Right cardiac atrium (tissue), 5 donors: ENCODE measurements around the gene SCG5. TPM values are rescaled to one million over a fixed set of nuclear protein-coding genes. Genes with fewer than 3 reads are reported as not detected.

ENCODE experiments used
- ATAC-seq, 2 donors: fragments of 200-7000 bp; cut with Tn5 transposase; one replicate each; pipeline versions ENCODE4 v1.8.0 to v1.9.1; 2020; ENCODE audit warnings: moderate library complexity in 2 of 2, mild to moderate bottlenecking in 1 of 2
- DNase-seq, 3 donors: peaks; one replicate each; pipeline ENCODE4 v3.0.0-alpha.2; 2020
- H3K27ac ChIP-seq: one replicate; pipeline ENCODE4 v1.5.1; 2013; ENCODE audit warnings: mild to moderate bottlenecking, low read length, control low read depth, moderate library complexity
- H3K27me3 ChIP-seq: one replicate; pipeline ENCODE4 v1.6.1; 2013; ENCODE audit not compliant: control insufficient read depth, insufficient read depth
- H3K4me1 ChIP-seq: one replicate; pipeline ENCODE4 v1.6.1; 2013; ENCODE audit warnings: low read length; ENCODE audit not compliant: control insufficient read depth, insufficient read depth
- H3K4me3 ChIP-seq: one replicate; pipeline ENCODE4 v1.5.1; 2013; ENCODE audit warnings: low read length, control low read depth
- H3K9me3 ChIP-seq: one replicate; pipeline ENCODE4 v1.6.1; 2013; ENCODE audit warnings: low read length; ENCODE audit not compliant: control insufficient read depth
- whole genome bisulfite sequencing: extraction: QIAGEN DNeasy Blood & Tissue Kit; methylation state at CpG from one replicate; pipeline ENCODE4 v1.1.7; 2013; 5-methylcytosine and 5-hydroxymethylcytosine counted together
- intact Hi-C, 4 donors: fragments of 100-400 bp; cut with DNase I; formaldehyde crosslinking; loops; one replicate each; pipeline versions ENCODE4 v1.11.0 to v1.14.0; 2022 to 2023
- polyA plus RNA-seq: library from polyadenylated mRNA; stranded (reverse); fragments of 200-250 nt; gene quantifications from one replicate; pipeline ENCODE4 v1.2.3, GENCODE V29; 2013
- total RNA-seq, 4 donors: library from RNA; stranded (reverse); fragmentation: NEBNext Ultra II Directional; extraction: Animal tissue kit (Norgen Biotek cat#: 25700); gene quantifications; one replicate each; pipeline ENCODE4 v1.2.1, GENCODE V29; 2021
- donor health status: healthy with polysubstance abuse.
- donor health status: DM: no; HTN: yes; CAD: no.
- donor health status: DM: no; HTN: no; CAD: no.
- donor health status: DM: no; HTN: yes; CAD: no; lungs with severe emphysema.
- donor health status: DM: yes; HTN: yes; CAD: no.

Gene SCG5
- total and polyA plus RNA-seq, 5 donors: 0.37 to 0.68 (median 0.47) TPM; not detected in 1

DNA sequence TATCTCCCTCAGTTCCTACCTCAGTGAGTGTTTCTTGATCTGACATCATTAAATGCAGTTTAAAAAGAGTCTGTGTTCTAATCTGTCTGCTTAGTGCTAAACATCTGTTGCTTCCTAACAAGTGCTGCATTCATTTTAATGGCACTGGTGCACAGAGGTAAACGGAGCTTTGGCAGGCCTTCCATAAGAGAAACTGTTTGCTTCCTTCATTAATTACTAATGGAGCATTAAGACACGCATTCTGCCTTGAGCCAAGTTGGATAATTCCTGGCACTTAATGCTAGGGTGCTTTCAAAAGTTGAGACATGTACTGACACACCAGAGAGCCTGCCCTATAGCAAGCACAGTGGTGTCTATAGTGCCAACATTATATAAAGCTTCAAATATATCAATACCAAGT lies 34.7 kb downstream of the SCG5 start:
- DNase-seq (no peak), ATAC-seq (no peak)
- no peaks in the 10 kb centered on the region for H3K27me3 ChIP-seq
- no peaks in the 10 kb centered on the region for H3K9me3 ChIP-seq
- intact Hi-C loops: loop anchor here in 1 of 4 donors (10.0 kb wide), 1 partner anchor 59 kb away; no protein-coding TSS in a partner anchor
- H3K4me3 ChIP-seq: no peak overlapping the region
- no peaks in the 10 kb centered on the region for H3K4me1 ChIP-seq
- no peak overlapping the region for H3K27ac ChIP-seq
- WGBS: 69% methylated on average over 2 of the region's 2 CpGs

DNA sequence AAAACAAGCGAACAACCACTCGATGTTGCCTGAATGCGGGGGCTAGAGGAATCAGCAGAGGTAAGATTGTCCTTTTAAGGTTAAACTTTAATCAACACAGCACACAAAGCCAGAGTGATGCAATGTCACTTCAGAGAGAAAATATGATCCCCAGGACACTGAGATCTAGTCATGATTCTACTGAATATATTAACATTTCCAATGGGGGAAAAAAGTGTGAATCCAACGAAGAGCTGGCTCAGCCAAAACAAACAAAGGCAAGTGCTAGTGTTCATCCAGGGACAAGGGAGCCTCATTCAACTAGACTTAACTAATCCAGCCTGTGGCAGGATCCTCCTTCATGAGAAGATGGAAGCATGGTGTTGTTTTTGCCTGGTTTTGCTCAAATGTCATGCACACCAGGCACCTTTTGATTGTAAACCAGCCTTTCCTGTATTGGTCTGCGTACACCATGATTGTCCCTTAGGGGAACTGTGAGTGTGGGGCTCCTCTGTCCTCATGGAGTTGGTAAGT lies 35.8 kb downstream of the SCG5 start:
- H3K27me3 ChIP-seq: no peaks in the 10 kb centered on the region
- H3K4me3 ChIP-seq: no peak overlapping the region
- intact Hi-C loops: loop anchor here in 1 of 4 donors (10.0 kb wide), 1 partner anchor 58 kb away; no protein-coding TSS in a partner anchor
- DNase-seq (no peak), ATAC-seq (no peak)
- no peak overlapping the region for H3K27ac ChIP-seq
- 80% methylated on average over 5 of the region's 5 CpGs for WGBS
- no peaks in the 10 kb centered on the region for H3K4me1 ChIP-seq
- H3K9me3 ChIP-seq: no peaks in the 10 kb centered on the region

DNA sequence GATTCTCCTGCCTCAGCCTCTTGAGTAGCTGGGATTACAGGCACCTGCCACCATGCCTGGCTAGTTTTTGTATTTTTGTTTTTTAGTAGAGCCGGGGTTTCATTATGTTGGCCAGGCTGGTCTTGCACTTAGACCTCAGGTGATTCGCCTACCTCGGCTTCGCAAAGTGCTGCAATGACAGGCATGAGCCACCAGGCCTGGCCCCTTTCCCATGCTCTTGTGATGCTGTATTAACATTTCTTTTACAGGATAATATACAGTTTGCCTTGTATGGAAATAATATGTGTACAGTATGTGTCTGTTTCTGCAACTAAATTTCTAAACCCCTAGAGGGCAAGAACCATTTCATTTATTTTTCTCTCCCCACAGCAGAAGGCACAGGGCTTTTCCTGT lies 37.8 kb downstream of the SCG5 start:
- Histone ChIP-seq H3K27ac (no peak overlapping the region), H3K4me3 (no peak overlapping the region), H3K27me3 (no peaks in the 10 kb centered on the region), H3K4me1 (no peaks in the 10 kb centered on the region), H3K9me3 (no peaks in the 10 kb centered on the region)
- 98% methylated on average over 4 of the region's 4 CpGs for WGBS
- intact Hi-C loops: loop anchor here in 1 of 4 donors (10.0 kb wide), 1 partner anchor 56 kb away; no protein-coding TSS in a partner anchor
- ATAC-seq (no peak), DNase-seq (no peak)

DNA sequence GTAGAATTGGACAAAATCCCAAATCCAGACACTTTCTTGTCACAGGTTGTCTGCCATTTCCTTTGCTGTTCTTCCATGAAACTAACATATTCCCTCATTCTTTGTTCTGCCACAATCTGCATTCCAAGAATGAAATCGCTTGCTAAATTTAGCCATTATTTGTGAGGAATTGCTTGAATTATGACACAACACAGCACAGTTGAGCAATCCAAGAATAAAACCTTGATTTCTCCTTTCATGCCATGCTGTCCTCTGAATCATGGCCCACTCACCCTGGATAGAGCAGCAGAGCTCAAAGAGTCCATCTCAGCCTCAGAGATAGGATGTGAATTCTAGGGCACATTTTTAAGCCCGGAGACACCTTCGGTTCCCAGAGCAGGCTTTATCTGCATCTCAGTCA lies 41.1 kb downstream of the SCG5 start:
- no peak for ATAC-seq
- 84% methylated on average over 3 of the region's 3 CpGs for WGBS
- Histone ChIP-seq H3K9me3 (no peaks in the 10 kb centered on the region), H3K27me3 (no peaks in the 10 kb centered on the region), H3K27ac (no peak overlapping the region), H3K4me1 (no peaks in the 10 kb centered on the region), H3K4me3 (no peak overlapping the region)
- intact Hi-C loops: no loop called here
- DNase-seq: no peak

DNA sequence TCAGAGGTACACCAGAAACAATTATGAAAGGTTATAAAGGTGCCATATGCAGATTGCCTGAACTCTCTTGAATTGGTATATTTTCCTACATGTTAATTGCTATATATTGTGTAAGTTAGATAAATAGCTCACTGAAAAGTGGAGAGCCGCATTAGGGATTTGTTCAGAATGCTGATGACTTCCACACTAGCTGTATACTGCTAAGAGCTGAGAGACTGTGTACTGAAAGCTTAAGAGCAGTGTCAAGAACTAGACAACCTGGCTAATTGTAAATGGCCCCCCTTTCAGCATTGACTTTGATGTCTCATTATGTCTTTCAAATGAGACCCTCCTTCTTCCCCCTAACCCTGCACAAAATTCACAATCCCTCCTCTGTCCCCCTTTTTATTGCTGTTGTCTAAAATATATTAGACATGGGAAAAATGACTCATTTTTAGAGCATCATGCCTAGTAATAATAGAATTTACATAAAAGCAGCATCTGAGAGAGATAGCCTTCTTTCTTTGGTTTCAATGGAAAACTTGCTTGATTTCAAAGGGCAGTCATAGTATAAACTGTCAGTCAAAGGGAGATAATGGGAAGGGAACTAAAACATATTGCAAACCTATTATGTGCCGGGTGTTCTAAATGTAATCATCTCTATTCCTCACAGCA lies 41.6 kb downstream of the SCG5 start:
- Histone ChIP-seq H3K4me3 (no peak overlapping the region), H3K9me3 (no peaks in the 10 kb centered on the region), H3K27me3 (no peaks in the 10 kb centered on the region), H3K27ac (no peak overlapping the region), H3K4me1 (no peaks in the 10 kb centered on the region)
- DNase-seq (no peak), ATAC-seq (no peak)
- 95% methylated on average over 2 of the region's 2 CpGs for WGBS
- intact Hi-C loops: no loop called here

DNA sequence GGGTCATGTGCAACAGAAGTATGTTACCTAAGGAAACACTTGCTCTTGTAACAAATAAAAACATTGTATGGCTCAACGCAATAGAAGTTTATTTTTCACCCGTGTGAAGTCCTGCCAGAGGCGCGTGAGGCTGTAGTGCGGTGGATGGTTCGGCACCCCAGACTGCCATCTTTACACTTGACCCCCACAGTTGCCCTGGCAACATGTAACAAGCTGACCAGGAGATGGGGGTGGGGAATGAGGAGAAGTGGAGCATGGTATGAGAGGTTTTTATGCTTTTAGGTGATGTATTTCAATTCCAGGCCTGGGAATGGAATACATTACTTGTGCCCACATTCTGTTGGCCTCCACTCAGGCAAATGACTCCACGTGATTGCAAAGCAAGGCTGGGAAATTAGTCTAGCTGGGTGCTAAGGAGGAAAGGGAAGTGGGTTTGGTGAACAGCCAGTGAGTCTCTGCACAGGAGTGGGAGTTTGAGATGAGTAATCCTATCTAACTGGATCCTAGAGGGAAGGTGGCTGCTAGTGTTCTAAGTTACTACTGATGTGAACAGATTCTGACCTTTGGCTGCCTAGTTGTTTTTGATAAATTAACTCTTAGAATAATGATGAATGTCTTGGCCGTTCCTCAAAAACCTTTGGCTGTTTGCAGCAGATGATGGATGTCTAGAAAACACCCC lies 42.5 kb downstream of the SCG5 start:
- Histone ChIP-seq H3K4me1 (no peaks in the 10 kb centered on the region), H3K27ac (no peak overlapping the region), H3K9me3 (no peaks in the 10 kb centered on the region), H3K4me3 (no peak overlapping the region), H3K27me3 (no peaks in the 10 kb centered on the region)
- ATAC-seq: no peak
- no peak for DNase-seq
- intact Hi-C loops: no loop called here
- WGBS: 81% methylated on average over 8 of the region's 8 CpGs

DNA sequence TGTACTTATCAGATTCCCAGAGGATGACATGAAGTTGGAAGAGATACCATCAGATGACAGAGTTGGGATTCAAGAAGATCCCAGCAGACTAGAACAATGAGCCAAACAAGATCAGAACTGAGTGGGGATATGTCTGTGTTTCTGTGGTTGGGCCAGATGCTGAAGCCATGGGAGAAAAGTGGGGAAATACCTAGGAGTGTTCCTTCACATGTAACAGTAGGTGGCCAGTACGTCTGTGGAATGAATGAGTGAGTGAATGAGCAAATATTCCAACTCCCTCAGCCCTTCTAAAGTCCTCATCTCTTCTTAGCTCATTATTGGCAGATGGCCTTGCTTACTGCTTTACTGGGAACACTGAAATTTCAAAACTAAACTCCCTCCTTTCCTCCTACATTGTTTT lies 44.1 kb downstream of the SCG5 start:
- H3K27ac ChIP-seq: no peak overlapping the region
- ATAC-seq (no peak), DNase-seq (no peak)
- H3K4me3 ChIP-seq: no peak overlapping the region
- H3K9me3 ChIP-seq: no peaks in the 10 kb centered on the region
- WGBS: 65% methylated on average over 1 of the region's 1 CpG
- intact Hi-C loops: no loop called here
- H3K27me3 ChIP-seq: no peaks in the 10 kb centered on the region
- no peaks in the 10 kb centered on the region for H3K4me1 ChIP-seq

DNA sequence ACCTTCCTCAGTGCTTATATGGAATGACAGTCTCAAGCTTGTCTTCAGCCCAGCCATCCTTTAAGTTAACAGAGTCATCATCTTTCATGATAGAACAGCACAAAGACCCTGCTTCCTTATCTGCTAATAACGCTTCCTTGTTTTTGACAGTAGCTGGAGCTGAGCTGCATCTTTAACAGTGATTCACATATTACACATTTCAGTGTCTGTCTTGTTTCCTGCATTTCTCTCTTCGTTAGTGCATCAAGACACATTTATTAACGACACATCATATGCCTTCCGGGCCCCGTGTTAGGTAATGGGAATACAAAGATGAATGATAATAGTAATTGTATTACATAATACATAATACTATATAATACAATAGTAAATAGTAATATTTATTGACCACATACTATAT lies 46.0 kb downstream of the SCG5 start:
- H3K4me3 ChIP-seq: no peak overlapping the region
- no peaks in the 10 kb centered on the region for H3K4me1 ChIP-seq
- ATAC-seq (no peak), DNase-seq (no peak)
- H3K9me3 ChIP-seq: no peaks in the 10 kb centered on the region
- H3K27me3 ChIP-seq: no peaks in the 10 kb centered on the region
- WGBS: 83% methylated on average over 5 of the region's 5 CpGs
- intact Hi-C loops: no loop called here
- no peak overlapping the region for H3K27ac ChIP-seq

DNA sequence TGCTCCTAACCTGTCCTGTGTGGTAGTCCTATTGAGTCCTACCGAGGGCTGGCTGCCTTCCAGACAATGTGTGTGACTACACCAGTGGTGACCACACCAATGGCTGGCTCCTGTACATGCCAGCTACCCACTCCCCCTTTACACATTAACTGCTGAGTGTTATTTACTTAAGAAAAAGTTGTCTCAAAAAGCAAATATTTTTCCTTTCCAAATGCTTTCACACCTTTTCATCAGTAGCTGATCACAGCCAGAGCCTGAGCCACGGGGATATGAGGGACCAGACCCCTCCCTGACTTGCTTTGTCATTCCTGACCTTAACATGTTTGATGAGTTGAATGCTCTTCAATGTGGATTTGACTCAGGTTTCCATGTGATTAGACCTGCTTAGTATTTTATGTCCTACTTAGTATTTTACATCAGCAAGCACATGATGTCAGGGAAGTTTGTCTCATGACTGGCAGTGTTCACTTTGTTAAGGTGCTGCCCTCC lies 46.7 kb downstream of the SCG5 start:
- Histone ChIP-seq H3K27me3 (no peaks in the 10 kb centered on the region), H3K27ac (no peak overlapping the region), H3K9me3 (no peaks in the 10 kb centered on the region), H3K4me1 (no peaks in the 10 kb centered on the region), H3K4me3 (no peak overlapping the region)
- intact Hi-C loops: no loop called here
- 56% methylated on average over 2 of the region's 2 CpGs for WGBS
- ATAC-seq (no peak), DNase-seq (no peak)

DNA sequence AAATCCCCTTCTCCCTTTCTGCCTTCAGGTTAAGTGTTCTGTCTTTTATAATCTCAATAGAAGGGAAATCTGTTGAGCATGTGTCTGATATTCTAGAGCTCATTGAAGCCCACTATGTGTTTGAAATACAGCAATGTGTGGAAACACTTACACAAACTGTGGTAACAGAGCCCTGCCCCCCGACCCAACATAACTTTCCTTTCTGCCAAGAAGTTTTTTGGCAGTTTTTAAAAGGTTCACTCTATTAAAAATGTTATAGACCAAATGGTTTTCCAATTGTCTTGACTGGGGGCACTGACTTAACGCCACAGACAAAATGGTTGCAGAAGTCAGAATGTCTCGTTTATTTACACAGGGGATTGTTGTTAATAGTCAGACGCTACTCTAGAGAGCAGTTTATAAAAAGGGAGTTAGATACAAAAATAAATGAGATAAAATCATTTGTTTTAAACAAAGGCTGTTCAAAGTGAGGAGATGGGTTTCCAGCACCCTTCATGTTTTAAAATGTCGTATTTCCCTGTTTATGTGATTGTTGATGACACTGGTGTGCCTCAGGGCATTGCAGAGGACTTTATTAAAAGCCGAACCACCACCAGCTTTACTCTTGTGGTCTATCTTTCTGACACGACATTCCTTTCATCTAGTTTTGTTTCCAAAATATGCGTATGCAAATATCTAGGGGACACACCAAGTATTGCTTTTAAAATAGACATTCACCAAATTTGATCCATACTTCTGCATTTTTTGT lies 49.6 kb downstream of the SCG5 start:
- Histone ChIP-seq H3K4me3 (no peak overlapping the region), H3K4me1 (no peaks in the 10 kb centered on the region), H3K9me3 (no peaks in the 10 kb centered on the region), H3K27me3 (no peaks in the 10 kb centered on the region), H3K27ac (no peak overlapping the region)
- no peak for ATAC-seq
- DNase-seq: no peak
- intact Hi-C loops: no loop called here
- 72% methylated on average over 8 of the region's 8 CpGs for WGBS

DNA sequence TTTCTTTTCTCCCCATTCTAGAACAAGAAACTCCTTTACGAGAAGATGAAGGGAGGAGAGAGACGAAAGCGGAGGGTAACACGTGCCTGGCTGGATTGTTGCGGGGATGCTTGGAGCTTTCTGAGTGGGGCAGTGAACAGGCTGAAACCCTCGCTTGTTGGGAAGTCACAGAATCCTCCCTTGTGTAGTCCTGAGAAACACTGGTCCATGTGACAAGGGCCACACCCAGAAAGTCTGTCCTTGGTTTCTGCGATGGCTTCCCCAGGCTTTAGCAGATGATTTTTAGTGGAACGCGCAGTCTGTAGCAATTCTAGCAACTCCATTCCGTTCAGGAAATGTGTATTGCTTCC lies 50.2 kb downstream of the SCG5 start:
- WGBS: 90% methylated on average over 10 of the region's 10 CpGs
- intact Hi-C loops: no loop called here
- no peak overlapping the region for H3K27ac ChIP-seq

More for the DNA sequence above, 50.2 kb downstream of the SCG5 start:
- Histone ChIP-seq H3K4me3 (no peak overlapping the region), H3K9me3 (no peaks in the 10 kb centered on the region), H3K4me1 (no peaks in the 10 kb centered on the region), H3K27me3 (no peaks in the 10 kb centered on the region)
- no peak for ATAC-seq
- no peak for DNase-seq
